HG03139 (cell line): Measurements from ENCODE around the gene IFT22.
"Not testable (repeated sequence)": the region's sequence is repeated elsewhere in the genome, so short reads cannot be mapped to it uniquely, and the experiment has no call there.

Experiments
- ATAC-seq: cut with Tn5 transposase; IDR thresholded peaks from one replicate; pipeline ENCODE4 v1.9.1; 2021; ENCODE audit not compliant: unreplicated experiment

The IFT22 gene

GRCh38 chr7:101315336-101315735 is 6.3 kb downstream of the IFT22 start:
- ATAC-seq = no peak

- ATAC-seq = no peak
Observed at GRCh38 chr7:101308245-101309085, 13.1 kb downstream of the IFT22 start.

GRCh38 chr7:101306307-101306706 is 15.3 kb downstream of the IFT22 start:
- ATAC-seq = no peak

GRCh38 chr7:101303102-101303701 is 18.4 kb downstream of the IFT22 start:
- no peak for ATAC-seq

- ATAC-seq = no peak
Observed at GRCh38 chr7:101302641-101303101, 18.9 kb downstream of the IFT22 start.

- no peak for ATAC-seq
Observed at GRCh38 chr7:101300465-101301376, 20.9 kb downstream of the IFT22 start.

- no peak for ATAC-seq
Observed at GRCh38 chr7:101299511-101300464, 21.8 kb downstream of the IFT22 start.

- no peak for ATAC-seq
Observed at GRCh38 chr7:101294832-101295121, 26.8 kb downstream of the IFT22 start.

GRCh38 chr7:101294039-101294831 is 27.4 kb downstream of the IFT22 start:
- ATAC-seq = no peak

GRCh38 chr7:101293069-101294021 is 28.3 kb downstream of the IFT22 start:
- ATAC-seq = not testable (repeated sequence)

- ATAC-seq = not testable (repeated sequence)
Observed at GRCh38 chr7:101292566-101292965, 29.0 kb downstream of the IFT22 start.

GRCh38 chr7:101290186-101291037 is 31.2 kb downstream of the IFT22 start:
- not testable (repeated sequence) for ATAC-seq

- ATAC-seq = not testable (repeated sequence)
Observed at GRCh38 chr7:101289687-101290086, 31.9 kb downstream of the IFT22 start.

GRCh38 chr7:101288439-101288838 is 33.2 kb downstream of the IFT22 start:
- ATAC-seq = no peak

- ATAC-seq = no peak
Observed at GRCh38 chr7:101287032-101287431, 34.6 kb downstream of the IFT22 start.

- not testable (repeated sequence) for ATAC-seq
Observed at GRCh38 chr7:101285880-101286279, 35.7 kb downstream of the IFT22 start.

GRCh38 chr7:101285171-101285570 is 36.4 kb downstream of the IFT22 start:
- ATAC-seq = no peak
